HG02840 (cell line): ENCODE data around the gene NCBP1.
"Not testable (repeated sequence)": the region's sequence is repeated elsewhere in the genome, so short reads cannot be mapped to it uniquely, and the experiment has no call there.

Experiments used
- ATAC-seq: cut with Tn5 transposase; IDR thresholded peaks from one replicate; pipeline ENCODE4 v1.9.1; 2021; ENCODE audit warnings: mild to moderate bottlenecking, moderate library complexity, moderate number of reproducible peaks; ENCODE audit not compliant: unreplicated experiment, low FRiP score

NCBP1 gene, protein sequence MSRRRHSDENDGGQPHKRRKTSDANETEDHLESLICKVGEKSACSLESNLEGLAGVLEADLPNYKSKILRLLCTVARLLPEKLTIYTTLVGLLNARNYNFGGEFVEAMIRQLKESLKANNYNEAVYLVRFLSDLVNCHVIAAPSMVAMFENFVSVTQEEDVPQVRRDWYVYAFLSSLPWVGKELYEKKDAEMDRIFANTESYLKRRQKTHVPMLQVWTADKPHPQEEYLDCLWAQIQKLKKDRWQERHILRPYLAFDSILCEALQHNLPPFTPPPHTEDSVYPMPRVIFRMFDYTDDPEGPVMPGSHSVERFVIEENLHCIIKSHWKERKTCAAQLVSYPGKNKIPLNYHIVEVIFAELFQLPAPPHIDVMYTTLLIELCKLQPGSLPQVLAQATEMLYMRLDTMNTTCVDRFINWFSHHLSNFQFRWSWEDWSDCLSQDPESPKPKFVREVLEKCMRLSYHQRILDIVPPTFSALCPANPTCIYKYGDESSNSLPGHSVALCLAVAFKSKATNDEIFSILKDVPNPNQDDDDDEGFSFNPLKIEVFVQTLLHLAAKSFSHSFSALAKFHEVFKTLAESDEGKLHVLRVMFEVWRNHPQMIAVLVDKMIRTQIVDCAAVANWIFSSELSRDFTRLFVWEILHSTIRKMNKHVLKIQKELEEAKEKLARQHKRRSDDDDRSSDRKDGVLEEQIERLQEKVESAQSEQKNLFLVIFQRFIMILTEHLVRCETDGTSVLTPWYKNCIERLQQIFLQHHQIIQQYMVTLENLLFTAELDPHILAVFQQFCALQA

DNA sequence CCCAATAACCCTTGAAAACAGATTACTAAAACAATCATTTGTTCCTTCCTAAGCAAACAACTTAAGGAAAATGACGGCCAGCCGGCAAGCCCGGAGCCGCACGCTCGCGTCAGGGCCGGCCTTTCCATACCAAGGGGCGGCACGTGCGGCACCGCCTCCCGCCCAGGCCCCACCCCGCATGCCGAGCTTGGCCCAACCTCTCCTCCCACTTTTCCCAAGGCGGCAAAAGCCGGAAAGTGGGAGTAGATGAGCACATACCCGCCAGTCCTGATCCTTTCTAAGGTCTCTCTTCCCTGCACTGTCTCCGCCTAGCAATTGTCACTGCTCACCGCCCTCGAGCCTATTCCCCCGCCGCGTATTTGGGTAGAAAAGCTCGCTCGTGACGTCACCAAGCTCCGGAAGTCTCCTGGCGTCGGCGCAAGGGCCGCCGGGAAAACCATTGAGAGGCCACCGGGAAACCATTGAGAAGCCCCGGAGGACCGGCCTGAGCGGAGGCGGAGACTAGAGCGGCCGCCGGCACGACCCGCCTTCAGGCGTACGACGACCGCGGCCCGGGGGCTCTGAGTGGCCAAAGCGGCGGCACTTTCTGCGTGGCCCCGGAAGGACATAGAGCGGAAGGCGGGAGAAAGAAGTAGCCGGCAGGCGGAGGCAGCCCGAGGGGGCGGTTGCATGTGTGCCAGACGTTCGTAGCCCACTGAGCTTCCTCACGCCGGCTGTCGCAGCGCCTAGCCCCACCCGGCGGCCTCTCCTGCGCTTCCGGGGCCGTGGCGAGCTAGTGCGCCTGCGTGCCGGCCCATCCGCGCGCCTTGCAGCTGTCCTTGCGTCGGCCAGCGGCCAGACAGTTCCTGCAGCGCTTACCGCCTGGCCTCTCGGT, at the start of gene NCBP1, which contains the start of gene TSTD2:
NCBP1 (plus strand) TSS at position 837 of the 874 bp plus-strand sequence. CDS start 61 bp downstream, outside the sequence.
TSTD2 (minus strand) TSS at position 384 of the 874 bp plus-strand sequence. CDS start 5,806 bp downstream, outside the sequence.
- ATAC-seq, result peak; percentile 90

DNA sequence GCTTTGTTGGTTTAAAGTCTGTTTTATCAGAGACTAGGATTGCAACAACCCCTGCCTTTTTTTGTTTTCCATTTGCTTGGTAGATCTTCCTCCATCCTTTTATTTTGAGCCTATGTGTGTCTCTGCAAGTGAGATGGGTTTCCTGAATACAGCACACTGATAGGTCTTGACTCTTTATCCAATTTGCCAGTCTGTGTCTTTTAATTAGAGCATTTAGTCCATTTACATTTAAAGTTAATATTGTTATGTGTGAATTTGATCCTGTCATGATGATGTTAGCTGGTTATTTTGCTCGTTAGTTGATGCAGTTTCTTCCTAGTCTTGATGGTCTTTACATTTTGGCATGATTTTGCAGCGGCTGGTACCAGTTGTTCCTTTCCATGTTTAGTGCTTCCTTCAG, 48.8 kb upstream of the NCBP1 start:
- ATAC-seq, result not testable (repeated sequence)

DNA sequence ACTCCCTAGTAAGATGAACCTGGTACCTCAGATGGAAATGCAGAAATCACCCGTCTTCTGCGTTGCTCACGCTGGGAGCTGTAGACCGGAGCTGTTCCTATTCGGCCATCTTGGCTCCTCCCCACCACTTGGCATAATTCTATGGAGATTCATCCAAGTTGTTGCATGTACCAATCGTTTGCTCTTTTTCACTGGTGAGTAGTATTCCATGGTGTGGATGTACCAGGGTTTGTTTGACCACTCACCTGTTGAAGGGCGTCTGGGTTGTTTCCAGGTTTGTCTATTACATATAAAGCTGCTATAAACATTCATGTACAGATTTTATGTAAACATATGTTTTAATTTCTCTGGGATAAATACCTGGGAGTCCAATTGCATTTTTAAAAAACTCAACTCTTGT, 46.7 kb upstream of the NCBP1 start:
- not testable (repeated sequence) for ATAC-seq

DNA sequence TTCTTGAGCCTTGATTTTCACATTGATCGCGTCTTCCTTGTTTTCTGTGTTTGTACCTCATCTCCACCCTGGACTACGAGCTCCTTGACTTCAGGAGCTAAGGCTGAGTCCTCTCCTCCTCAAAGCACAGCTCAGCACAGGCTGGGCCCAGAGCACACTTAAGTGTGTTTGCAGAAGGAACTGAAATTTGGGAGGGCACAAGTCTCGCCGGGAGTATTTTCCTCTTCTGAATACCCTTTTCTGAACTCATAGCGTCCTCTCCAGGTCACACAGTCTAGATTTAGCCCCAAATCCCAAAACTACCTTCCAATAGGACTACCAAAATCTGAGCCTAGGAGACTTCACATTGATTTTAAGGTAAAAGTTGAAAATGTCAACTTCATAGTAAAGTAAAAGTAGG, 42.1 kb upstream of the NCBP1 start:
- no peak for ATAC-seq

DNA sequence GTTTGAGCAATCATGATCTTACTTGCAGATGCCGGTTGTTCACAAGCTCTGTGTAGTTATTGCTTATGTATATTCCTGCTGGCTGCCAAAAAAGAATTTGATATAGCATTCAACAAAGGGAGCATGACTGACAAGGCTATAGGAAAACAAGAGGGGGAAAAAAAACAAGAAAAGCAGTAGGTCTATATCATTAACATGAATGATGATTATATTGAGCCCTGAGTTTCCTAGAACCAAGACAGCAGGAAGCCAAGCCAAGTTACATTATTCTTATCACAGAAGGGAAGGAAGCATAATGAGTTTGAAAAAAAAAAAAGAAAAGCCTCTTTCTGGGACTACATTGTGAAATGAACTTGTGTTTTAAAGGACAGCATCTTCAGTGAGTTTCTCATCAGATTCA, 41.5 kb upstream of the NCBP1 start:
- ATAC-seq, result no peak

DNA sequence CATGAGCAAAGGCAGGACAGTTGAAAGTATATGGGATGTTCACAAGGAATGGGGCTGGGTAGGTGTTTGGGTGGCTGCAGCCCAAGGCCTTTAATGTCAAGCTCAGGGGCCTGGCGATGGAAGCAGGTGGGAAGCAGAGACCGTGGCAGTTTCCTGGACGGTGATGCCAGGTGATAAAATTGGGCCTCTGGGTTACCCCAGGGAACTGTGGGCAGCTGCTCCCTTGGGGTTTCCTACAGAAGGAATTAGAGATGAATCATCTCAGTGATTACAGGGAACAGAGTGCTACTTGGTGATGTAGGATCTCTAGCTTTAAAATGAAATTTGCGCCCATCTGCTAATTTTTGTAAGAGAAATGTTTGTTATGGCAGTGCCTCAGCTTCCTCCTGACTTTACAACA, 39.7 kb upstream of the NCBP1 start:
- ATAC-seq, result no peak

DNA sequence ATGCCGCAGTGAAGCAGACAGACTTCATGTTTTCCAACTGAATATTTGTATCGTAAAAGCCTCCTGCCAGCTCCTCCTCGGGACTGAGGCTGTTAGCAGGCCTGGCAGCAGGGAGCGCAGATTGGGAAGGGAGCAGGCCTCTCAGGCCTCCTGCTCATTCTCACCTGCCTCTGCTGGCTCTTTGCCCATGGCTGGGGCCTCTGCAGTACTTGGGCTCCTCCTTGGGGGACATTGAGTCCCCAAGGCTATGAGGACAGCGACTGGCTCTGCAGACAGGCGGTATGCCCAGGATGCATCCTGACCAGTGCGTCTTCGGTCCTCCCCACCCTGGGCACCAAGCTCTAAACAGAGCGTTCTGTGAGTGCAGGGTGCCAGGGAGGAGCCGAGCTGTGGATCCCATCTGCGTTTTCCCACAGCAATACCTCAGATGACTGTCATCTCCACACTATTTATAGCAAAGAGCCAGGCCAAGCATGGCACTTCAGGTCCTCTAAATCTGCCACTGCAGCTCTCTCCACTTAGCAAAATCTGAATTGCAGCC, 39.2 kb upstream of the NCBP1 start:
- ATAC-seq, result no peak

DNA sequence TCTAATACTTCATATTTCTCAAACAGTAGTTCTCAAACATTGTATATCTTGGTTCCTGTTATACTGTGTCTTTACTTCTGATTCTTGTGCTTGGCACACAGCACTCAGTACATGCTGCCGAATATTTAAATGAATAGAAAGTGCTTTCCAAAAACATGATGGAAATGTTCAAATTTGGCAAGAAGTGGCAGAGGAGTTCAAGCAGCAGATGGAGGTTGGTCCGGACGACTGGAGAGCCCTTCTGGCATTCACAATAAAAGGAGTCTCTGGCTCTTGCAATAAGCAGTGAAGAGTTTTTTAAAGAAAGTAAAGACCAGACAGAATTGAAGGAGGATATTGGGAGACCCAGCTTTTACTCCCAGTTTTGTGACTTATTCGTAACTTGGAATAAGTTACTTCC, 36.7 kb upstream of the NCBP1 start:
- ATAC-seq, result no peak

DNA sequence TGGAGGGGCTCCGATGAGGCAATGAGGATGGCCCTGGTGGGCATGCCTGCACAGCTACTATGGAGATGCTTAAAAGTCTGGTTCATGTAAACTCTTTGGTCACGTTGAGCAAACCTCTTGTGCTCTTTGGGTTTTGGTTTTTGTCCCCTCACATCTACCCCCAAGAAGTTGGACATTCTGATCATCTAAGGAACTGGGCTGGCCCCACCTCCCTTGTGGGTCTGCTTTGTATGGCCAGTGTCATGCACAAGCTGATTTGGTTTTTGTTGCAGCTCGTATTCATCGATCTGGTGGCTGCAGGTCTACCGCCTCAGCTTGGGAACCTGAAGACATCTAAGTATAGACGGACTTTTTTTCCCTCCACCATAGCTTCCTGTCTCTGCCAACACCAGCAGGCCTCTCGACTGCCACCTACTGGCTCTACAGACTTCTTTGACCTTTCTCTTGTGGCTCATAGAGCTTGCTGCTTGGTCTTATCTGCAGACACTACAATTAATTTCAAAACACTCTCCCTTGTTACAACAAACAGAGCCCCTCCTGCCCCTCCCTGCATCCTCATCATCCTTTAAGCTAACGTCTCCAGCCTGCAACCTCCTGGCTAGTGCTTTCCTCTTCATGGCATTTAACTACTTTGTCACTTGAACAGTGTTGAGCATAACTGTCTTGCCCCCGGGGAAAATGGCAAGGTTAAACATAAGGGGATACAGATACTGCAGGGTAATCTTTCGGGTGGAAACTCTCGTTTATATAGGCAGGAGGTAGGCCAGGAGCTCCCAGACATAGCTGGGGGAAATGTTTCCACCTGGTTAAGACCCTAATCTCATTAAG, 34.9 kb upstream of the NCBP1 start:
- peak; percentile 90 for ATAC-seq

DNA sequence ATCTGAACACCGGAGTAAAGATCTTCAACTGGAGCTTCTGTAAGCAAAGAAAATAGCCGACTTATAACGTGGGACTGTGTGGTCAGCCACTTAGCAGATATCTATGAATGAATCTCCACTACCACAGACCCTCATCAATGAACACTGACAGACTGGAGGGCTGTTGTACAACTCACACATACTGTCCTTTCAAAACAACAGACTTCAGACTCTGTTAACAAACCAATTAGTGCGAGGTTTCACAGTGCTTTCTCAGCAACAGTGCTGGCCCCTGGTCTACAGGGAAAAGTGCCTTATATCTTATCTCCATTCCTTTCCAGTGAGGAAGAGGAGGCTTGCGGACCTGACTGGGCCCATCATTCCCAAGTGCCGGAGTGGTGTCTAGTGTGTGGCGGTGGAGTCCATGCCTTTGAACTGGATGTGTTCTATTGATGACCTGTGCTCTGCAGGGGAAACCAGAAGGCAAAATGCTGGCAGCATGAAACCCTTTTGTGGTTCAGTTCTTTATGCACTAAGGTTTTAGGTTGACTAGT, 34.2 kb upstream of the NCBP1 start:
- ATAC-seq, result no peak

DNA sequence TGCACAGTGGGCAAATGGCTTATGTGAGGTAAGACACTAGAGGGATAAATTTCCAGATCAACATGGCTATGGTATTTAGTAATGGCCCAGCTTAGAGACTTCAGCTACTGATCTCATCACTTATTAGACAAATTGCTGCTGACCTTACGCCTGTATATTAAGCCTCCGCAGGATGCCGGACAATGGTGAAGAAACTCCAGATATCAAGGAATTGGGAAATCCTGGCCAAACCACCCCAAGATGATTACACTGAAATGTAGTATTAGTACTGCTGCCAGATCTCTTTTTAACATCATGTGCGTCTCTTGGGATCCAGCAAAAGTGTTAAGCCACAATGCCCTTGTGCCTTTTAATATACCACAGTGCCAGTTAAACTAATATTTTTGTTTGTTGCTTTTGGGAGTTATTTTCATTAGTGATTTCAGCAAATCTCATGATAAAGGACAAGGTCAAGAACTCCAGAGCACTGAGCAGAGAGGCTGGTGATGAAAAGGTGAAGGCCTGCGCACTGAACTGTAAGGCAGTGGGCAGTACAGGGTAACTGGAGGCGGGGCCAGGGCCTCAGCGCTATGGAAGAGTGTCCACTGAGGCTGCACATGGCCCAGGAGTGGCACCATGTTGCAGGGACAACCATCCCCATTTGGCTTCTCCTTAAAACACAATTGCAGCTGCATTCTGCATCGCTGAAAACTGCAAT, 32.9 kb upstream of the NCBP1 start:
- no peak for ATAC-seq

DNA sequence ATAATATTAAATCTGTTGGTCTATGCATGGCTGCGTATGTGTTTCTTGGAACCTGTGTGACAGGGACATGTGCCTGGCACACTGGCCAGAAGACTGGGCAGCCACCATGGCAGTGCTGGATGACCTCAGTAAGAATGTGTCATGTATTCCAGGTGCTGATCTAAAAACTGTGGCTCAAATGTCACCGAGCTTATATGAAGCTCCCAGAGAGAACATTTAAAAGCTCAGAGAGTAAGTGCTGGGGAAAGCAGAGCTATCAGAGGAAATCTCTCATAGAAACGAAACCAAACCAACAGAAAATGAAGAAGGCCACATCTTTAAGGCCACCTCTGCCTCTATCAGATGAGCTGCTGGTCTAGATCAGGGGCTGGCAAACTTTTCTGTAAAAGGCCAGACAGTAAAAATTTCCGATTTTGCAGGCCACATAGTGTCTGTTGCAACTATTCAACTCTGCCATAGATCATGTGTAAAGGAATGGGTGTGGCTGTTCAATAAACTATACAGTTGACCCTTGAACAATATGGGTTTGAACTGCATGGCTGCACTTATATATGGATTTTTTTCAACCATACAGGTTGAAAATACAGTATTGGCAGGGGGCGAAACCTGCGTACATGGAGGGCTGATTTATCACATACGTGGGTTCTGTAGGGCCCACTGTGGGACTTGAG, 32.3 kb upstream of the NCBP1 start:
- ATAC-seq, result no peak

DNA sequence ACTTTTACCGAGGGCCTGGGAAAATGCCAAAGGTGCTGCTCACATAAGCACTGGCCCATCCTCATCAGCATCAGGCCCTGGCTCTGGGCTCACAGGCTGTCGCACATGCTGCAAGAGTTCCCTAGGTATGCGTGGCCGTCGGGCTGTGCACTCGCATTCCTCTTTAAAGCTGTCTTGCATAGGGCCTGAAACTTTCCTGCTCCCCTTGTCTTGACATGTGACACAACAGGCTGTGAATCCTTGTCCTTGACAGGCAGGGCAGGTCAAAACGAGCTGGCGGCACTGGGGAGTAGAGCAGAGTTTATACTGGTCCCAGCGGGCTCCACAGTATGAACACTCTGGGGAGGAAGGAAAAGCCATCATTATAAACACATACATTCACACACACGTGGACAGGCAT, 31.2 kb upstream of the NCBP1 start:
- no peak for ATAC-seq

DNA sequence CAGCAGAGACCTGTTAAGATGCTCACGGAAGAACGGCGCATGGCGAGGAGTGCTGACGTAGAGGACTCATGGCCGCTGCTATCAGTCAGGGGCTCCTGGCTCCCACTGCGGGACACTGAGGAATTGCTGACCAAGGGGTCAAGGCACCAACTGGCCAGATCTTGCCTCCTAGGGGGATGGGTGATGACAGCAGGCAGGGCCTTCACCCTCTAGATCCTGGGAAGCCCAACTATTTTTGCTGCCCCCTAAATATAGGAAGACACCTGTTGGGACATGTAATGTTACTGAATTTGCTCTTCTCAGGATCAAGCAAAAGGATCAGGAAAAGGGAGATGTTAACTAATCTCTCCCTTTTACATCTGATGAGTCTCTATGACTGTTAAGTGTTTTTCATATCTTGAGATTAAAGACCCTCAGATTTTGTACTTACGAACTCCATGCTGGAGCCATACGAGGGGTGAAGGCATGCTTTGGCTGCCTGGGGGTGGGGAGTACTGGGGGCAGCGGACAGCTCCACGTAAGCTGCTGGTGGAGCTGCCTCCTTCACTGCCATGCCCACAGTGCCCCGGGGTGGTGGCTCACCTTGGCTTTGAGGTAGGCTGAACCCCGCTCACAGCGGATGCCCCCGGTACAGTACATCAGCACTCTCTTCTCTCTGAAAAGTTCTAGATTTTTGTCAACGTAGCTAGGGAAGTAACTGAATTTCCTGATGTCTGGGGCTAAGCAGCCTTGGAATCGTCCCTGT, 28.5 kb upstream of the NCBP1 start:
- ATAC-seq, result no peak

DNA sequence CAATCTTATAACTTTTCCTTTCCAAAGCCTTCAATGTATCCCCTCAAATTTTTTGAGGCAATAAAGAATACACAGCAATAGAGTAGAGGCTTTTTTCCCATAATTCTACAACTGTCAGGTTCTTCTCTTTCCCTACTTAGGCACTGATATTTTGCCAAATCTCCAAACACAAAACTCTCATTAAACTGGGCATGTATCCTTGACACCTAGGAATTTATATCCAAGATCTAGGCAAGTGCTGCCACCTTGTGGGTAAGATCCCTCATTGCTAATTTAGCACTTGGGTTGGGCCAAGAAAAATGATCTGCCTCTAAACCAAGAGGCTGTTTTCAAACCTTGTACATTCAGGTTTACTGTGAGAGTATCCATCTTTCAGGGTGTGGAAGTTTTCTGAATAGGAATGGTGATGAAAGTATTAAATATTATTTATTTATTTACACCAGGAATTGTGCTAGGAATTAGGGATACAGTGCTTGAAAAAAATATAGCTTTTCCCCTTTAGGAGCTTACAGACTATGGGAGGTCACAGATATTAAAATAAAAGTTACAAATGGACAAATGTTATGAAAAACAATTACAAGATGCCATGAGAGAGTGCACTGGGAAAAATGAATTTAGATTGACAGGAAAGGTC, 18.1 kb upstream of the NCBP1 start:
- ATAC-seq, result no peak

DNA sequence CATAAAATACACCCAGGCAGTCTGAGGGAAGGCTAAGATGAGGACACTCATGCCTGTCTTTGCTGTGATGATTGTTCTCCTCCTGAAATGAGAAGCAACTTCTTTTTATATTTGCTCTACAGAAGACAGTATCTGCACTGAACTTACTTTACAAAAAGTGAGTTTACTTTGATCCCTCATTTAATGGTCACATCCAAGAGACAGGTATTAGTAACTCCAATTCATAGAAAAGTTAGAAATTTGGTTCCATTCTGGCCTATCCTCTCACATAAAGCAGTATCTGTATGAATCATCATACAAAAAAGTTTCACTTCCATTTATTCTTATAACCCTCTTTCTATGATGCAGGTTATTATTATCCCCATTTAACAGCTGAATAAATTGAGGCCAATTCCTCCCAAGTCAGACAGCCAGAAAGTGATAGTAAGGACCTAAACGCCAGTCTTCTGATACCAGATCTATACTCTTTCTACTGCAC, 15.6 kb upstream of the NCBP1 start:
- no peak for ATAC-seq

DNA sequence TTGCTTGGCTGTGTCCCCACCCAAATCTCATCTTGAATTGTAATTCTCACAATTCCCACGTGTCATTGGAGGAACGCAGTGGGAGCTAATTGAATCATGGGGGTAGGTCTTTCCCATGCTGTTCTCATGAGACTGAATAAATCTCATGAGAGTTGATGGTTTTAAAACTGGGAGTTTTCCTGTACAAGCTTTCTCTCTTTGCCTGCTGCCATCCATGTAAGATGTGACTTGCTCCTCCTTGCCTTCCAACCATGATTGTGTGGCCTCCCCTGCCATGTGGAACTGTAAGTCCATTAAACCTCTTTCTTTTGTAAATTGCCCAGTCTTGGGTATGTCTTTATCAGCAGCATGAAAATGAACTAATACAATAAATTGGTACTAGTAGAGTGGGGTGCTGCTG, 13.6 kb upstream of the NCBP1 start:
- not testable (repeated sequence) for ATAC-seq
